ENCODE data around the gene AP2A1.

DNA sequence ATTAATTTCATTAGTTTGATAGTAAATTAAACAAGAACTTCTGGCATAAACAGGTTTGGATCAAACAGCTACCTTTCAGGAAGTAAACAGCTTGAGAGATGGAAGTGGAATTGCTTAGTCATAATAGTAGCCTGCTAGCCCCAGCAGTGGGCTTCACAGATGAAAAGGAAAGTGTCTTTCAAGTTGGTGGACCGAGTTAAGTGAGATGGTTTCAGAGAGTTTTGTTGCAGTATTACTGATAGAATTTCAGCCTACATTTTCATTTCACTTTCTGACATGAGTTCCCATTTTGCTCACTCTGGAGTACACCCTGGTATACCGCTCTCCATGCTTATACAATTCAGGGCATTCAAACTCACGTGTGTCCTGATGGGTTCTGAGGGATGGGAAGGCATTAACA lies 82.1 kb downstream of the AP2A1 start:
- no peak for TF ChIP-seq CTCF (IDR thresholded peaks at IDR 0.05)
- no peak for TF ChIP-seq POLR2A (IDR thresholded peaks at IDR 0.05)
